ENCODE measurements around the gene NAALADL2.

- TF ChIP-seq, protein P1, sequence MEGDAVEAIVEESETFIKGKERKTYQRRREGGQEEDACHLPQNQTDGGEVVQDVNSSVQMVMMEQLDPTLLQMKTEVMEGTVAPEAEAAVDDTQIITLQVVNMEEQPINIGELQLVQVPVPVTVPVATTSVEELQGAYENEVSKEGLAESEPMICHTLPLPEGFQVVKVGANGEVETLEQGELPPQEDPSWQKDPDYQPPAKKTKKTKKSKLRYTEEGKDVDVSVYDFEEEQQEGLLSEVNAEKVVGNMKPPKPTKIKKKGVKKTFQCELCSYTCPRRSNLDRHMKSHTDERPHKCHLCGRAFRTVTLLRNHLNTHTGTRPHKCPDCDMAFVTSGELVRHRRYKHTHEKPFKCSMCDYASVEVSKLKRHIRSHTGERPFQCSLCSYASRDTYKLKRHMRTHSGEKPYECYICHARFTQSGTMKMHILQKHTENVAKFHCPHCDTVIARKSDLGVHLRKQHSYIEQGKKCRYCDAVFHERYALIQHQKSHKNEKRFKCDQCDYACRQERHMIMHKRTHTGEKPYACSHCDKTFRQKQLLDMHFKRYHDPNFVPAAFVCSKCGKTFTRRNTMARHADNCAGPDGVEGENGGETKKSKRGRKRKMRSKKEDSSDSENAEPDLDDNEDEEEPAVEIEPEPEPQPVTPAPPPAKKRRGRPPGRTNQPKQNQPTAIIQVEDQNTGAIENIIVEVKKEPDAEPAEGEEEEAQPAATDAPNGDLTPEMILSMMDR (IDR thresholded peaks at IDR 0.05; ENCODE audit: low read depth, low read length, missing input control) = no peak
- no peak for TF ChIP-seq RXRA (IDR thresholded peaks at IDR 0.05)
- TF ChIP-seq SP1 (IDR thresholded peaks at IDR 0.05) = no peak
- TF ChIP-seq, protein P2, sequence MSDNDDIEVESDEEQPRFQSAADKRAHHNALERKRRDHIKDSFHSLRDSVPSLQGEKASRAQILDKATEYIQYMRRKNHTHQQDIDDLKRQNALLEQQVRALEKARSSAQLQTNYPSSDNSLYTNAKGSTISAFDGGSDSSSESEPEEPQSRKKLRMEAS (IDR thresholded peaks at IDR 0.05) = no peak
- TF ChIP-seq ATF3 (IDR thresholded peaks at IDR 0.05) = no peak
- TF ChIP-seq NR2F2 (IDR thresholded peaks at IDR 0.05) = no peak
- TF ChIP-seq, protein P3, sequence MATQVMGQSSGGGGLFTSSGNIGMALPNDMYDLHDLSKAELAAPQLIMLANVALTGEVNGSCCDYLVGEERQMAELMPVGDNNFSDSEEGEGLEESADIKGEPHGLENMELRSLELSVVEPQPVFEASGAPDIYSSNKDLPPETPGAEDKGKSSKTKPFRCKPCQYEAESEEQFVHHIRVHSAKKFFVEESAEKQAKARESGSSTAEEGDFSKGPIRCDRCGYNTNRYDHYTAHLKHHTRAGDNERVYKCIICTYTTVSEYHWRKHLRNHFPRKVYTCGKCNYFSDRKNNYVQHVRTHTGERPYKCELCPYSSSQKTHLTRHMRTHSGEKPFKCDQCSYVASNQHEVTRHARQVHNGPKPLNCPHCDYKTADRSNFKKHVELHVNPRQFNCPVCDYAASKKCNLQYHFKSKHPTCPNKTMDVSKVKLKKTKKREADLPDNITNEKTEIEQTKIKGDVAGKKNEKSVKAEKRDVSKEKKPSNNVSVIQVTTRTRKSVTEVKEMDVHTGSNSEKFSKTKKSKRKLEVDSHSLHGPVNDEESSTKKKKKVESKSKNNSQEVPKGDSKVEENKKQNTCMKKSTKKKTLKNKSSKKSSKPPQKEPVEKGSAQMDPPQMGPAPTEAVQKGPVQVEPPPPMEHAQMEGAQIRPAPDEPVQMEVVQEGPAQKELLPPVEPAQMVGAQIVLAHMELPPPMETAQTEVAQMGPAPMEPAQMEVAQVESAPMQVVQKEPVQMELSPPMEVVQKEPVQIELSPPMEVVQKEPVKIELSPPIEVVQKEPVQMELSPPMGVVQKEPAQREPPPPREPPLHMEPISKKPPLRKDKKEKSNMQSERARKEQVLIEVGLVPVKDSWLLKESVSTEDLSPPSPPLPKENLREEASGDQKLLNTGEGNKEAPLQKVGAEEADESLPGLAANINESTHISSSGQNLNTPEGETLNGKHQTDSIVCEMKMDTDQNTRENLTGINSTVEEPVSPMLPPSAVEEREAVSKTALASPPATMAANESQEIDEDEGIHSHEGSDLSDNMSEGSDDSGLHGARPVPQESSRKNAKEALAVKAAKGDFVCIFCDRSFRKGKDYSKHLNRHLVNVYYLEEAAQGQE (IDR thresholded peaks at IDR 0.05) = no peak
- no peak for TF ChIP-seq YY1 (IDR thresholded peaks at IDR 0.05)
Measured at GRCh38 chr3:175384569-175384968, 525.4 kb downstream of the NAALADL2 start.

Data from liver (tissue), 3 donors.